ENCODE measurements around the gene GPR158.

GPR158 gene

GRCh38 chr10:25393621-25394020, 218.8 kb downstream of the GPR158 start:
- no peak for TF ChIP-seq CTCF (IDR thresholded peaks at IDR 0.05; ENCODE audit: borderline replicate concordance, control extremely low read depth, extremely low read depth, insufficient read depth, missing control alignments)
- in situ Hi-C loops (cut with MboI; ENCODE audit: low sequenced_read_pairs, unreplicated experiment) = no loop called here
- no peak for DNase-seq (ENCODE audit: low spot score)

DNA sequence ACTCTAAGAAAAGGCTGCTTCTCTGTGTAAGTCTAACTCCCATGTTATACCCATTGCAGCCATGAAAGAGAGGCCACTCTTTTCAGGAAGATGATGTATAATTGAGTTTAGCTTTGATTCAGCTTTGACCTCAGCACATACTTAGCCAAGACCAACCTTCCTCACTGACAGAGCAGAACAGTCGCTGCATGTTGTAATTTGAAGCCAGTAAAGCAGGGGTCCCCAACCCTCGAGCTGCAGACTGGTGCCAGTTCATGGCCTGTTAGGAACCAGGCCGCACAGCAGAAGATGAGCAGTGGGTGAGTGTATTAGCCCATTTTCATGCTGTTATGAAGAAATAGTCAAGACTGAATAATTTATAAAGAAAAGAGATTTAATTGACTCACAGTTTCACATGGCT, 223.9 kb downstream of the GPR158 start:
- in situ Hi-C loops (cut with MboI; ENCODE audit: low sequenced_read_pairs, unreplicated experiment) = no loop called here
- DNase-seq (ENCODE audit: low spot score) = no peak
- no peak for TF ChIP-seq CTCF (IDR thresholded peaks at IDR 0.05; ENCODE audit: borderline replicate concordance, control extremely low read depth, extremely low read depth, insufficient read depth, missing control alignments)

- DNase-seq (ENCODE audit: low spot score) = no peak
- no peak for TF ChIP-seq CTCF (IDR thresholded peaks at IDR 0.05; ENCODE audit: borderline replicate concordance, control extremely low read depth, extremely low read depth, insufficient read depth, missing control alignments)
- in situ Hi-C loops (cut with MboI; ENCODE audit: low sequenced_read_pairs, unreplicated experiment) = no loop called here
Measured at GRCh38 chr10:25405871-25406270, 231.1 kb downstream of the GPR158 start.

- TF ChIP-seq CTCF (IDR thresholded peaks at IDR 0.05; ENCODE audit: borderline replicate concordance, control extremely low read depth, extremely low read depth, insufficient read depth, missing control alignments) = no peak
- no peak for DNase-seq (ENCODE audit: low spot score)
- in situ Hi-C loops (cut with MboI; ENCODE audit: low sequenced_read_pairs, unreplicated experiment) = no loop called here
Measured at GRCh38 chr10:25417611-25418010, 242.8 kb downstream of the GPR158 start.

GRCh38 chr10:25425776-25426175, 251.0 kb downstream of the GPR158 start:
- in situ Hi-C loops (cut with MboI; ENCODE audit: low sequenced_read_pairs, unreplicated experiment) = no loop called here
- no peak for TF ChIP-seq CTCF (IDR thresholded peaks at IDR 0.05; ENCODE audit: borderline replicate concordance, control extremely low read depth, extremely low read depth, insufficient read depth, missing control alignments)
- no peak for DNase-seq (ENCODE audit: low spot score)

DNA sequence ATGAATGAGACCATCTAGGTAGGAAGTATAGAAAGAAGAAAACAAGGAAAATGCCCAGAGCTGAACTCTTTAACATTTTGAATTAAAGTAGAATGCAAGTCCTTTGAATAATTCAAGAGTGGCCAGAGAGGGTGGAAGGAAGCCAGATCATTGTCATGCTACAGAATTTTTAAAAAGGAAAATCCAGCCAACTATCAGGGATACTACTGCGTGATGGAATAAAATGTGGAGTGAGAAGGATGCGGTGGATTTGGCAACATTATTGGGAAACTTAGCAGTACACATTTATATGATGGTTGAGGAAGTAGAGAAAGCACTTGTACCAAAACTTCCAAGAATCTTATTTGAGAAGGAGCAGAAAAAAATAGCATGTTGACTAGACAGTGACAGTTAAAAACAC, 261.6 kb downstream of the GPR158 start:
- DNase-seq (ENCODE audit: low spot score) = no peak
- TF ChIP-seq CTCF (IDR thresholded peaks at IDR 0.05; ENCODE audit: borderline replicate concordance, control extremely low read depth, extremely low read depth, insufficient read depth, missing control alignments) = no peak
- in situ Hi-C loops (cut with MboI; ENCODE audit: low sequenced_read_pairs, unreplicated experiment) = no loop called here

- TF ChIP-seq CTCF (IDR thresholded peaks at IDR 0.05; ENCODE audit: borderline replicate concordance, control extremely low read depth, extremely low read depth, insufficient read depth, missing control alignments) = no peak
- DNase-seq (ENCODE audit: low spot score) = no peak
- in situ Hi-C loops (cut with MboI; ENCODE audit: low sequenced_read_pairs, unreplicated experiment) = no loop called here
Measured at GRCh38 chr10:25441270-25441669, 266.5 kb downstream of the GPR158 start.

Data from GM13976 (cell line).